Progenitor cell of endocrine pancreas (in vitro differentiated cells): Measurements from ENCODE around the gene NTRK2. TPM values are rescaled to one million over a fixed set of nuclear protein-coding genes. Genes with fewer than 3 reads are reported as not detected.

Experiments used
- DNase-seq: peaks from one replicate; pipeline ENCODE4 v3.0.0; 2021; ENCODE audit warnings: low spot score; ENCODE audit not compliant: unreplicated experiment
- H3K27ac Mint-ChIP-seq: 2 replicates; pipeline ENCODE4 v1.8.0; 2021; ENCODE audit warnings: mild to moderate bottlenecking, moderate library complexity, mixed read lengths
- H3K27me3 Mint-ChIP-seq: 2 replicates; pipeline ENCODE4 v1.8.0; 2021; ENCODE audit warnings: mixed read lengths
- H3K36me3 Mint-ChIP-seq: 2 replicates; pipeline ENCODE4 v1.8.0; 2022; ENCODE audit warnings: mixed read lengths; ENCODE audit not compliant: insufficient read depth
- H3K4me1 Mint-ChIP-seq: 2 replicates; pipeline ENCODE4 v1.8.0; 2021; ENCODE audit warnings: low read depth, mixed read lengths
- H3K4me3 Mint-ChIP-seq: 2 replicates; pipeline ENCODE4 v1.8.0; 2021; ENCODE audit warnings: low read depth, mild to moderate bottlenecking, moderate library complexity, mixed read lengths
- H3K9me3 Mint-ChIP-seq: 2 replicates; pipeline ENCODE4 v1.8.0; 2021; ENCODE audit warnings: low read depth, mixed read lengths
- CTCF ChIP-seq: fragments of 200-600 bp; sonication (generic); IDR thresholded peaks from one replicate; pipeline ENCODE4 v1.5.0; 2021; ENCODE audit warnings: antibody characterized with exemption, mild to moderate bottlenecking; ENCODE audit not compliant: unreplicated experiment
- total RNA-seq: library from RNA; stranded (reverse); gene quantifications from 2 replicates; pipeline ENCODE4 v1.2.1, GENCODE V29; 2021

NTRK2 gene
- total RNA-seq, 1 donor from 2014 or later: 4.7 TPM

GRCh38 chr9:84975926-84976325, 306.4 kb downstream of the NTRK2 start:
- Mint-ChIP-seq H3K4me3 (no peak overlapping the region), H3K27ac (no peak overlapping the region), H3K4me1 (no peaks in the 10 kb centered on the region), H3K9me3 (no peaks in the 10 kb centered on the region), H3K36me3 (no peaks in the 10 kb centered on the region), H3K27me3 (peaks cover 5% of the 10 kb centered on the region)
- TF ChIP-seq CTCF: no peak
- no peak for DNase-seq

- TF ChIP-seq CTCF: no peak
- DNase-seq: no peak
- no peaks in the 10 kb centered on the region for H3K4me1 Mint-ChIP-seq
- H3K27me3 Mint-ChIP-seq: no peaks in the 10 kb centered on the region
- no peak overlapping the region for H3K27ac Mint-ChIP-seq
- no peak overlapping the region for H3K4me3 Mint-ChIP-seq
- H3K9me3 Mint-ChIP-seq: no peaks in the 10 kb centered on the region
- no peaks in the 10 kb centered on the region for H3K36me3 Mint-ChIP-seq
Measured at GRCh38 chr9:84978661-84979060, 309.1 kb downstream of the NTRK2 start.

GRCh38 chr9:84983749-84984148, 314.2 kb downstream of the NTRK2 start:
- Mint-ChIP-seq H3K4me1 (no peaks in the 10 kb centered on the region), H3K4me3 (no peak overlapping the region), H3K36me3 (no peaks in the 10 kb centered on the region), H3K9me3 (no peaks in the 10 kb centered on the region), H3K27me3 (no peaks in the 10 kb centered on the region), H3K27ac (no peak overlapping the region)
- no peak for TF ChIP-seq CTCF
- DNase-seq: no peak

- no peak overlapping the region for H3K27ac Mint-ChIP-seq
- DNase-seq: no peak
- no peaks in the 10 kb centered on the region for H3K36me3 Mint-ChIP-seq
- H3K9me3 Mint-ChIP-seq: no peaks in the 10 kb centered on the region
- H3K27me3 Mint-ChIP-seq: peaks cover 4% of the 10 kb centered on the region
- TF ChIP-seq CTCF: no peak
- H3K4me3 Mint-ChIP-seq: no peak overlapping the region
- peaks cover 6% of the 10 kb centered on the region for H3K4me1 Mint-ChIP-seq
Measured at GRCh38 chr9:84988621-84989020, 319.1 kb downstream of the NTRK2 start.

- TF ChIP-seq CTCF: no peak
- peak overlapping the region; percentile 78 for H3K27ac Mint-ChIP-seq
- no peak overlapping the region for H3K4me3 Mint-ChIP-seq
- DNase-seq: no peak
- H3K4me1 Mint-ChIP-seq: peaks cover 6% of the 10 kb centered on the region
- H3K9me3 Mint-ChIP-seq: no peaks in the 10 kb centered on the region
- H3K36me3 Mint-ChIP-seq: no peaks in the 10 kb centered on the region
- H3K27me3 Mint-ChIP-seq: peaks cover 7% of the 10 kb centered on the region
Measured at GRCh38 chr9:84990416-84990815, 320.9 kb downstream of the NTRK2 start.
